MCF 10A (cell line): ENCODE data around the gene CHST3. TPM values are rescaled to one million over a fixed set of nuclear protein-coding genes. Genes with fewer than 3 reads are reported as not detected.

ENCODE experiments used
- BruUV-seq: library from RNA; stranded (reverse); fragments of 400-500 nt; replicated peaks from 2 replicates; lab custom pipeline; 2021; lab: Mats Ljungman, UMichigan
- CTCF ChIA-PET: fragments of 300-600 bp; sonication (Branson Sonifier 250); formaldehyde crosslinking; extraction: SDS; loops from one replicate; lab custom pipeline; 2021; ENCODE audit warnings: antibody characterized with exemption, inconsistent platforms; lab: Yijun Ruan, JAX
- POLR2A ChIA-PET: fragments of 300-600, 350-650 bp; sonication (Branson Sonifier 250); formaldehyde crosslinking; extraction: SDS; loops from one replicate; lab custom pipeline; 2020; ENCODE audit warnings: antibody characterized with exemption, inconsistent platforms; lab: Yijun Ruan, JAX
- DNase-seq: peaks from one replicate; pipeline ENCODE4 v3.0.0-alpha.2; 2018; ENCODE audit not compliant: unreplicated experiment
- H3K27ac Mint-ChIP-seq: one replicate; pipeline ENCODE4 v1.8.0; 2022; ENCODE audit warnings: mild to moderate bottlenecking, low read depth, mixed read lengths; ENCODE audit not compliant: unreplicated experiment
- H3K27me3 Mint-ChIP-seq: one replicate; pipeline ENCODE4 v1.8.0; 2022; ENCODE audit warnings: mixed read lengths; ENCODE audit not compliant: insufficient read depth, unreplicated experiment
- H3K36me3 Mint-ChIP-seq: one replicate; pipeline ENCODE4 v1.8.0; 2022; ENCODE audit warnings: mild to moderate bottlenecking, moderate library complexity, mixed read lengths; ENCODE audit not compliant: insufficient read depth, unreplicated experiment
- H3K4me1 Mint-ChIP-seq: one replicate; pipeline ENCODE4 v1.8.0; 2022; ENCODE audit warnings: mixed read lengths; ENCODE audit not compliant: insufficient read depth, unreplicated experiment
- H3K4me3 Mint-ChIP-seq: one replicate; pipeline ENCODE4 v1.8.0; 2022; ENCODE audit warnings: mild to moderate bottlenecking, moderate library complexity, mixed read lengths; ENCODE audit not compliant: unreplicated experiment
- H3K9me3 Mint-ChIP-seq: one replicate; pipeline ENCODE4 v1.8.0; 2022; ENCODE audit warnings: mixed read lengths; ENCODE audit not compliant: unreplicated experiment
- intact Hi-C: fragments of 100-400 bp; cut with micrococcal nuclease; formaldehyde crosslinking; loops from 2 replicates; pipeline ENCODE4 v1.14.1; 2022
- total RNA-seq: library from RNA; stranded (reverse); gene quantifications from 2 replicates; pipeline ENCODE4 v1.2.3, GENCODE V29; 2022
- TF ChIP-seq, protein P1 (sequence below): fragments of 200-600 bp; IDR thresholded peaks from one replicate; pipeline ENCODE4 v1.8.0; 2022; ENCODE audit warnings: antibody characterized with exemption, mild to moderate bottlenecking; ENCODE audit not compliant: unreplicated experiment

The CHST3 gene
- total RNA-seq, 1 experiment from 2014 or later: 28.7 TPM

DNA sequence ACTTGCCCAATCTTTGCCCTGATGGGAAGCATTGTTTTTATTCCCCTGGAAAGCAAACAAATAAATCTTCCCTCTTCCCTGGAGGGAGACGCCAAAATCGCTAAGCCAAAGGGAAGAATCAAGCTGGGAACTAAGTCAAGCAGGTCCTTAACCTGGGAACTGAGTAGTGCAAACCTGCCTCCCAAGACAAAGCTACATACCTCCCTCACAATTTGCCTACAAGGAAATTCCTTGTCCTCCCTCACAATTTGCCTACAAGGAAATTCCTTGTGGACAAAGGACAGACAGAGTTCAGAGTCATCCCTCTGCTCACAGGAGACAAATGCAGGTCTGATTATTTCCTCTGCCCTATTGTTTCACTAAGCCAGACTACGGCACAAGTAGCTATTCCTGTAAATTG, 73.6 kb downstream of the CHST3 start:
- no peak overlapping the region for H3K27ac Mint-ChIP-seq
- no peaks in the 10 kb centered on the region for H3K4me1 Mint-ChIP-seq
- CTCF ChIA-PET: interaction anchor here (0.6 kb wide), 1 partner anchor 723 kb away, joined by 3 read pairs; no protein-coding TSS in a partner anchor
- TF ChIP-seq, protein P1, sequence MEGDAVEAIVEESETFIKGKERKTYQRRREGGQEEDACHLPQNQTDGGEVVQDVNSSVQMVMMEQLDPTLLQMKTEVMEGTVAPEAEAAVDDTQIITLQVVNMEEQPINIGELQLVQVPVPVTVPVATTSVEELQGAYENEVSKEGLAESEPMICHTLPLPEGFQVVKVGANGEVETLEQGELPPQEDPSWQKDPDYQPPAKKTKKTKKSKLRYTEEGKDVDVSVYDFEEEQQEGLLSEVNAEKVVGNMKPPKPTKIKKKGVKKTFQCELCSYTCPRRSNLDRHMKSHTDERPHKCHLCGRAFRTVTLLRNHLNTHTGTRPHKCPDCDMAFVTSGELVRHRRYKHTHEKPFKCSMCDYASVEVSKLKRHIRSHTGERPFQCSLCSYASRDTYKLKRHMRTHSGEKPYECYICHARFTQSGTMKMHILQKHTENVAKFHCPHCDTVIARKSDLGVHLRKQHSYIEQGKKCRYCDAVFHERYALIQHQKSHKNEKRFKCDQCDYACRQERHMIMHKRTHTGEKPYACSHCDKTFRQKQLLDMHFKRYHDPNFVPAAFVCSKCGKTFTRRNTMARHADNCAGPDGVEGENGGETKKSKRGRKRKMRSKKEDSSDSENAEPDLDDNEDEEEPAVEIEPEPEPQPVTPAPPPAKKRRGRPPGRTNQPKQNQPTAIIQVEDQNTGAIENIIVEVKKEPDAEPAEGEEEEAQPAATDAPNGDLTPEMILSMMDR: no peak
- no peaks in the 10 kb centered on the region for H3K27me3 Mint-ChIP-seq
- H3K36me3 Mint-ChIP-seq: no peaks in the 10 kb centered on the region
- intact Hi-C loops: no loop called here
- POLR2A ChIA-PET: interaction anchor here (0.7 kb wide), 1 partner anchor 82 kb away, joined by 3 read pairs; no protein-coding TSS in a partner anchor
- no peak overlapping the region for H3K4me3 Mint-ChIP-seq
- no peaks in the 10 kb centered on the region for H3K9me3 Mint-ChIP-seq
- no TSS peak for BruUV-seq
- no peak for DNase-seq

DNA sequence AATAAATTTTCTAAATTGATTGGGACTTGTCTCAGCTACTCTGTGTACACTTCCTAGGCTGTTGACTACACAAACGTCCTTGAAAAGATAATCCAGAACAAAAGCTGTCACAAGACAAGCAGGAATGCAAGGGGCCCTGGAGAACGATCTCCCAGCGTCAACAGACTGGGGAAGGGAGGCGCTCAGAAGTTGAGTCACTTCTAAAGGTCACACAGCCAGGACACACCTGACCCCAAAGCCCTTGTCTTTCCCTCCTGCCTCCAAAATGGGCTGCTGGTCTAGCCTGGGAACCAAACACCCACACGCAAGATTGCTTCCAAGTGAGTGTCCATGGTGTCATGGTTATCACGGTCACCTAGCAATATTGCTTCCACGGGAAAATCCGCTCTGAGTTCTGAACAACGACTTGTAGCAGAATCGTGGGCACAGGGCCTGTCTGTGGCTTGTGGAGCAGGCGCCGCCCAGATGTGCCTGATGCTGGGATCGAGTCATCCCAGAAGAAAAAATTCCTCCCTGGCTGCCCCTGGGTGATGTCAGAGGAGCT, 74.3 kb downstream of the CHST3 start:
- no peak for DNase-seq
- Mint-ChIP-seq H3K36me3 (no peaks in the 10 kb centered on the region), H3K27ac (no peak overlapping the region), H3K4me3 (no peak overlapping the region), H3K27me3 (no peaks in the 10 kb centered on the region), H3K9me3 (no peaks in the 10 kb centered on the region), H3K4me1 (no peaks in the 10 kb centered on the region)
- BruUV-seq: no TSS peak
- POLR2A ChIA-PET: interaction anchor here (0.7 kb wide), 1 partner anchor 82 kb away, joined by 3 read pairs; no protein-coding TSS in a partner anchor
- CTCF ChIA-PET: interaction anchor here (1.1 kb wide), 1 partner anchor 104 kb away, joined by 3 read pairs; no protein-coding TSS in a partner anchor
- TF ChIP-seq, protein P1: no peak
- intact Hi-C loops: no loop called here

DNA sequence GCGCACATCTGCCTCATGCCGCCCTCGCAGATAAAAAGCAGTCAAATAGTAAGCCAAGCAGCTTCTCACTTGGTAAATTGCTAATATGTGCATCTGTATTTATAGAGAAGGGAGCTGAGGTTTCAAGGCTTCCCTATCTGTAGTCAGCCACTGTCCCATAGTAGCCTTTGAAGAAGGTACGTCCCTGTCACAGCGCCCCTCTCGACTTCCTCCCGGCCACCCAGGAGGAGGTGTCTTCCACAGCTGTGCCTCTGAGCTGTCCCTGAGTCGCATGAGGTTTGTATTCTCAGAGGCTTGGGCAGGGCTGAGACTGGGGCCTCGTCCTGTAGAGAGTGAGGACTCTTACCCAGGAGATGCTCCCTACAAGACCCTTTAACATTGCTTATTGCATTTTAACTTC, 75.2 kb downstream of the CHST3 start:
- Mint-ChIP-seq H3K36me3 (no peaks in the 10 kb centered on the region), H3K4me3 (no peak overlapping the region), H3K9me3 (no peaks in the 10 kb centered on the region), H3K4me1 (peaks cover 5% of the 10 kb centered on the region), H3K27me3 (no peaks in the 10 kb centered on the region), H3K27ac (no peak overlapping the region)
- intact Hi-C loops: no loop called here
- POLR2A ChIA-PET: no interaction called here
- DNase-seq: no peak
- CTCF ChIA-PET: interaction anchor here (0.6 to 1.1 kb wide), 2 partner anchors 105 to 320 kb away, joined by 3 read pairs; no protein-coding TSS in a partner anchor
- TF ChIP-seq, protein P1: no peak
- BruUV-seq: no TSS peak

DNA sequence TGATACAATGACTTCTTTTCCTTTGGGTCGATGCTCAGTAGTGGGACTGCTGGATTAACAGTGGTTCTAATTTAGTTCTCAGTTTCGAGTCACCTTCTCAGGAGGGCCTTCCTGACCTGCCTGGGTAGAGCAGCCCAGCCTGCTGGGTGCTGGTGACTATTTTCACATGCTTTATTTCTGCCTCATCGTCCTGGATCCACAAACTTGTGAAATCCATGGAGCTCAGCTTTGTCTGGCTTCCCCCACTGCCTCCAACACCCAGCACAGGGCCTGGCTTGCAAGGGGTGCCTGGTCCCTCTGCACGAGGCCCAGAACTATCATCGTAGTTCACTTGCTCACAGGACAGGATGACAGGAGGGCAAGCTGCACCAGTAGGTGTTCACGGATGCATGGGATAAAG, 77.3 kb downstream of the CHST3 start:
- intact Hi-C loops: loop anchor here (10.0 kb wide), 1 partner anchor 727 kb away; the partner anchor contains the start of gene SLC29A3
- no peak overlapping the region for H3K27ac Mint-ChIP-seq
- no peak overlapping the region for H3K4me3 Mint-ChIP-seq
- CTCF ChIA-PET: interaction anchor here (1.4 to 4.3 kb wide), 2 partner anchors 71 to 85 kb away, joined by 3 to 45 read pairs; no protein-coding TSS in a partner anchor
- POLR2A ChIA-PET: no interaction called here
- H3K27me3 Mint-ChIP-seq: no peaks in the 10 kb centered on the region
- TF ChIP-seq, protein P1: no peak
- H3K4me1 Mint-ChIP-seq: peaks cover 15% of the 10 kb centered on the region
- no peaks in the 10 kb centered on the region for H3K36me3 Mint-ChIP-seq
- BruUV-seq: no TSS peak
- no peak for DNase-seq
- no peaks in the 10 kb centered on the region for H3K9me3 Mint-ChIP-seq
